Measurements from ENCODE around the gene ULK1. TPM values are rescaled to one million over a fixed set of nuclear protein-coding genes. Genes with fewer than 3 reads are reported as not detected.

The ULK1 gene
- total RNA-seq, 1 donor from 2014 or later: 33.1 TPM

DNA sequence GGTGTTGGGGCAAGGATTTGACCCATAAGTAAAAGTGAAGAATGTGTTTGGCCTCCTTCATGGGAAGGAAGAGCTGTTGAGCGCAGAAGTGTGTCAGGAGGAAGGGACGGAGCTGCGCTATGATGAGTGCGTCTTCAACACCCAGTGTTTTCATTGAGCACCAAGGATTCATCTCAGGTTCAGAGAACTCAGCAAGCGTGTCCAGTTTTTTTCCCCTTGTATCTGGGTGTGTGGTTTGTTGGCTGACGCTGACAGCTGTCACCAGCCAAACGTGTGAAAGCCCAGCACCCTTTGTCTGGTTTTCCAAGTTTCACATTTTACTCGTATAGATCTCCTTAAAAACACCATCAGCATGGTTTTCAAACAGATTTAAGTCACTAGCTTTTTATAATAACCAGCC lies 67.6 kb downstream of the ULK1 start:
- intact Hi-C loops (cut with DNase I): no loop called here
- H3K9me3 ChIP-seq: no peaks in the 10 kb centered on the region
- H3K27me3 ChIP-seq: no peaks in the 10 kb centered on the region
- H3K4me3 ChIP-seq: no peak overlapping the region
- no peak for DNase-seq (ENCODE audit: extremely low spot score in 2 of 2)
- no peak for TF ChIP-seq POLR2AphosphoS5 (IDR thresholded peaks at IDR 0.05; ENCODE audit: insufficient read depth in 1 of 2, low read depth in 1 of 2)
- TF ChIP-seq POLR2A (IDR thresholded peaks at IDR 0.05): no peak
- TF ChIP-seq, protein P1, sequence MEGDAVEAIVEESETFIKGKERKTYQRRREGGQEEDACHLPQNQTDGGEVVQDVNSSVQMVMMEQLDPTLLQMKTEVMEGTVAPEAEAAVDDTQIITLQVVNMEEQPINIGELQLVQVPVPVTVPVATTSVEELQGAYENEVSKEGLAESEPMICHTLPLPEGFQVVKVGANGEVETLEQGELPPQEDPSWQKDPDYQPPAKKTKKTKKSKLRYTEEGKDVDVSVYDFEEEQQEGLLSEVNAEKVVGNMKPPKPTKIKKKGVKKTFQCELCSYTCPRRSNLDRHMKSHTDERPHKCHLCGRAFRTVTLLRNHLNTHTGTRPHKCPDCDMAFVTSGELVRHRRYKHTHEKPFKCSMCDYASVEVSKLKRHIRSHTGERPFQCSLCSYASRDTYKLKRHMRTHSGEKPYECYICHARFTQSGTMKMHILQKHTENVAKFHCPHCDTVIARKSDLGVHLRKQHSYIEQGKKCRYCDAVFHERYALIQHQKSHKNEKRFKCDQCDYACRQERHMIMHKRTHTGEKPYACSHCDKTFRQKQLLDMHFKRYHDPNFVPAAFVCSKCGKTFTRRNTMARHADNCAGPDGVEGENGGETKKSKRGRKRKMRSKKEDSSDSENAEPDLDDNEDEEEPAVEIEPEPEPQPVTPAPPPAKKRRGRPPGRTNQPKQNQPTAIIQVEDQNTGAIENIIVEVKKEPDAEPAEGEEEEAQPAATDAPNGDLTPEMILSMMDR (IDR thresholded peaks at IDR 0.05): no peak
- no peak overlapping the region for H3K27ac ChIP-seq
- H3K4me1 ChIP-seq: peaks cover 50% of the 10 kb centered on the region
- H3K36me3 ChIP-seq: peaks cover 0 to 12% of the 10 kb centered on the region in 2 donors

DNA sequence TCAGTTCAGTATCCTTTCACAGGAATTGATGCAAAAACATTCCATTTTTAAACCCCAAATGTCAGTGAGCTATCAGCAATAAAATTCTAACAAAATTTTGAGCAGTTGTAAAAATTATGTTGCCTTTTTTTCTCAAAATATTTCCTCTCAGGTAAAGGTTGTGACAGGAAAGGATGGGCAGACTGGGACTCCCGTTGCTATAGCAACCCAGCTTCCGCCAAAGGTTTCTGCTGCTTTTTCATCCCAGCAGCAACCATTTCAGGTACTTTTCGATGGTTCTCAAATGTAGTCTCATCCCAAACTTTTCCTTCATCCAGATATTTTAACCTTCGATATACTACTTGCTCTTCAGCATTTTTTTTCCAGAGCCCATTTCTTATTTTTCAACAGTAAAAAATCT lies 69.0 kb downstream of the ULK1 start:
- Histone ChIP-seq H3K4me1 (peaks cover 39% of the 10 kb centered on the region), H3K36me3 (peaks cover 0 to 12% of the 10 kb centered on the region in 2 donors), H3K4me3 (no peak overlapping the region), H3K27me3 (no peaks in the 10 kb centered on the region), H3K27ac (no peak overlapping the region), H3K9me3 (no peaks in the 10 kb centered on the region)
- DNase-seq (ENCODE audit: extremely low spot score in 2 of 2): no peak
- TF ChIP-seq POLR2AphosphoS5 (IDR thresholded peaks at IDR 0.05; ENCODE audit: insufficient read depth in 1 of 2, low read depth in 1 of 2) (no peak), POLR2A (IDR thresholded peaks at IDR 0.05) (no peak)
- TF ChIP-seq, protein P1 (IDR thresholded peaks at IDR 0.05): no peak
- intact Hi-C loops (cut with DNase I): no loop called here

DNA sequence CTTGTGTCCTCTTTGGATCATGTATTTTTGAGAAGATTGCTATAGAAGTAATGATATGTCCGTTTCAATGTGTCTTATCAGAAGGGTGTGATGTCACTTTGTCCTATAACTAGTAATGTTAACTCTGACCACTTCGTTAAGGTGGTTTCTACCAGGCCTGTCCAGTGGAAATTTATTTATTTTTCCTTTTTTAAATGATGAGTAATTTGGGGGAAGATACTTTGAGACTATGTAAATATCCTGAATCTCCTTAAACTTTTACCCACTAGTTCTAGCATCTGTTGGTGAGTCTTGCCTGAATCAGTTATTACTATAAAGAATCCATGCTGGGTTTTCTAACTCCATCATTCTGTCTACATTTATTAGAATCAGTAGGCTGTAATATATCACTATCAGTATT lies 70.7 kb downstream of the ULK1 start:
- Histone ChIP-seq H3K36me3 (peaks cover 0 to 12% of the 10 kb centered on the region in 2 donors), H3K4me3 (no peak overlapping the region), H3K9me3 (no peaks in the 10 kb centered on the region), H3K4me1 (peaks cover 29% of the 10 kb centered on the region), H3K27me3 (no peaks in the 10 kb centered on the region), H3K27ac (no peak overlapping the region)
- no peak for DNase-seq (ENCODE audit: extremely low spot score in 2 of 2)
- intact Hi-C loops (cut with DNase I): no loop called here
- TF ChIP-seq POLR2AphosphoS5 (IDR thresholded peaks at IDR 0.05; ENCODE audit: insufficient read depth in 1 of 2, low read depth in 1 of 2) (no peak), POLR2A (IDR thresholded peaks at IDR 0.05) (no peak)
- TF ChIP-seq, protein P1 (IDR thresholded peaks at IDR 0.05): no peak

DNA sequence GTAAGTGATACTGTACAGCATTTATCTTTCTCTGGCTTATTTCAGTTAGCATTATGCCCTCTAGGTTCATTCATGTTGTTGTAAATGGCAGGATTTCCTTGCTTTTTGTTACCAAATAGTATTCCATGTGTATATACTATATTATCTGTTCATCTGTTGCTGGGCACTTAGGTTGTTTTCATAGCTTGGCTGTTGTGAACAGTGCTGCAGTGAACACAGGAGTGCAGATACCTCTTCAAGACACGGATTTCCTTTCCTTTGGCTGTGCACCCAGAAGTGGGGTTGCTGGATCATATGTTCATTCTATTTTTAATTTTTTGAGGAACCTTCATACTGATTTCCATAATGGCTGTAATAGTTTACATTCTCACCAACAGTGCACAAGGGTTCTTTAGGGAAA lies 76.8 kb downstream of the ULK1 start:
- H3K4me1 ChIP-seq: peaks cover under 1% of the 10 kb centered on the region
- no peak for DNase-seq (ENCODE audit: extremely low spot score in 2 of 2)
- no peaks in the 10 kb centered on the region for H3K27me3 ChIP-seq
- intact Hi-C loops (cut with DNase I): no loop called here
- H3K36me3 ChIP-seq: no peaks in the 10 kb centered on the region
- TF ChIP-seq POLR2A (IDR thresholded peaks at IDR 0.05) (no peak), POLR2AphosphoS5 (IDR thresholded peaks at IDR 0.05; ENCODE audit: insufficient read depth in 1 of 2, low read depth in 1 of 2) (no peak)
- TF ChIP-seq, protein P1 (IDR thresholded peaks at IDR 0.05): no peak
- H3K9me3 ChIP-seq: no peaks in the 10 kb centered on the region
- H3K4me3 ChIP-seq: no peak overlapping the region
- no peak overlapping the region for H3K27ac ChIP-seq

Small RNAs within 50 kb of the gene (small RNA-seq; reads per million reads assigned to genes)
- gene AC131009.3: not detected

Other genes starting within 250 kb of the ULK1 start
- gene SFSWAP, start 183.5 kb upstream of the ULK1 start, total RNA-seq: 34.9 TPM
- 5.2 TPM for gene MMP17, start 66.2 kb upstream of the ULK1 start, total RNA-seq
- 37.6 TPM for gene PUS1, start 34.7 kb downstream of the ULK1 start, total RNA-seq
- gene EP400, start 55.3 kb downstream of the ULK1 start, total RNA-seq: 35.6 TPM
- 11.3 TPM for gene DDX51, start 249.7 kb downstream of the ULK1 start, total RNA-seq
- 13.0 TPM for gene NOC4L, start 249.8 kb downstream of the ULK1 start, total RNA-seq